Renal cortical epithelial cell (primary cell): Measurements from ENCODE around the gene SAMD13. TPM values are rescaled to one million over a fixed set of nuclear protein-coding genes. Genes with fewer than 3 reads are reported as not detected.

Experiments
- DNase-seq: peaks from one replicate; pipeline ENCODE4 v3.0.0-alpha.2; 2011; ENCODE audit warnings: low read depth
- total RNA-seq: library from RNA; depleted of rRNA; stranded (reverse); fragments of >200 nt; gene quantifications from 2 replicates; pipeline ENCODE4 v1.2.3, GENCODE V29; 2014

SAMD13 gene
- total RNA-seq, 1 donor from 2014 or later: 0.80 TPM

DNA sequence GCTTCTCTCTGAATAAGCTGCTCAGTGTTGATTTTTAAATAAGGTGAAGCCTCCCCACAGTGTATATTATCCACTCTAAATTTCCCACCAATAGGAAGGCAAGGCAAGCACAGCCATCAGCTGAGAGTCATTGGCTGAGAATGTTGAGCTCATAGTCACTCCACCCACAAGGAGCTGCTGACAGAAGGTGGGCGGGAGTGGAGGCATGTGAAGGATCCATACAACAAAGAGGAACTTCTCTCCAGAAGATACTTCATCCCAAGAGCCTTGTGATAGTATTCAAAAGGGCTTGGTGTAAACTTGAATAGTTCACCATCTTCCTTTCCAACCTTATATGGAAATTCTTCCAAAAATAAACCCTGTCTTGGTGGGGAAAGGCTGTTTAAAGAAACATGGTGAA, 42.8 kb downstream of the SAMD13 start:
- no peak for DNase-seq

DNA sequence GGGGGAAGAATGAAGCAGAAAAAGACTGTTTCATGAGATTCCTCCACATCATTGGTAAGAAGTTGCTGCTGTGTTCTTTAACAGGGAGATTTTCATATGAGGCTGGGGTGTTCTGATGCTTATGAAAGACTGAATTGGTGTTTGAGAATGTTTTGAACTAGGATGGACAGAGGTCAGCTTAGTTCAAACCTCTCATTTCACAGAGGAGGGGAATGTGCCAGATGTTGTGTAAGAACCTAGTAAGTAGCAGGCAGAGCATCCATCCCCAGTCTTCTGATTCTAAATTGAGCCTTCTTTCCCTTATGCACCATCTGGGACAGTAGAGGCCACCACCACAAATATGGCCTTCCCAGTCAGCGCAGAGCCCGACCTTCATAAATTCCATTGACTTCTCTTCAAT, 43.7 kb downstream of the SAMD13 start:
- no peak for DNase-seq

DNA sequence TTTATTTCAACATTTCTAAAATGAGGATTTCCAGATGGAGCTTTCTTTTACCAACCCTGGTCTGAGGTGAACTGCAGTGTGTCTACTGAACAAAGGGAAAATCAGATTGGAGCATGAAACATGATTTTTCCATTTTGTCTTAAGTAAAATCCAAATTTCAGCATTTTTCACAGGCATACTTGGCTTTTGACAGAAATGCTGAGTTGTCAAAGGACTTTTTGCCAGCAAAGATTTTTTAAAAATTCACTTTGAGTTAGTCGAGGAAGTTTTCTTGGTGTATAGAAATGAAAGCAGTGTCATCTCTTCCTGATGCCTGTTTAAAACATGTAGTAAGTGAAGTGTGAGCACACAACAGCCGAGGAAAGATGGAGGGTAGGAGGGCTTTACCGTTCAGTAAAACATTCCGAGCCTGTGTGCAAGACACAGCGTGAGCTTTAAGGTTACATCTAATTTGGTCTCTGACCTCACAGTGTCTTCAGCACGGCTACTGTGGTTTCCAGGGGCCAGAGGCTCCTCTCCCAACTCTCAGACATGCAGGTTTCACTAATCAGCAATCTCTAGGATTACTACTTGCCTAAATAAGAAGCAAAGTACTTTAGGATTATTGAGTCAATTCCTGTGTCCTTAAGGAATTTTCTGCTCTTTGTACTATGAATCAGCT, 45.9 kb downstream of the SAMD13 start:
- DNase-seq: no peak

DNA sequence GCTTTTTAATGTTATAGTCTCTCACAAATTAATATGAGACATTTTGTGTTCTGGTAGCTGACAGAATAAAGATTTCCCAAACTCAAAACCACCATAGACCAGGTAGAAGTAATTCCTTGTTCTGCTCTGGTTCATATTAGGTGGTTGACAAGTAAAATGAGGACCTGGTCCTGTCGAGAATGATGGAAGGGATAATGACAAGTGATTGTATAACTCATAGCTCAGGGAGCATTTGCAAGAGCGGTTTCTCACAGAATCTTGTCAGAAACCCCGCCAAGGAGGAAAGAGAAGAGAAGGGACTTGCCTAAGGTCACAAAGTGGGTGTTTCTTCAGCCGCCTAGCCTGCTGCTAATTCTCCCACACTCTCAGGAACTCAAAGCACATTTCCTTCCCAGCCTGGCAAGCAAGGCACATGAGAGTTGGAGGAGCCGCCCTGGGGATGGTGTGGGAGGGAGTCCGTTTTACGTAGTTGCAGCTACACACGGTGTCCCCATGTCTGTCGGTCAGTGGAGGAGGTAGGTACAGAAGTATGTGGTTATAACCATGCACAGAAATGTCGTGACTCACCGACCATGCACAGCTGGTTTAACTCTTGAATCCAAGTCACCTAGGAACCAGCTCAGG, 46.5 kb downstream of the SAMD13 start:
- no peak for DNase-seq

DNA sequence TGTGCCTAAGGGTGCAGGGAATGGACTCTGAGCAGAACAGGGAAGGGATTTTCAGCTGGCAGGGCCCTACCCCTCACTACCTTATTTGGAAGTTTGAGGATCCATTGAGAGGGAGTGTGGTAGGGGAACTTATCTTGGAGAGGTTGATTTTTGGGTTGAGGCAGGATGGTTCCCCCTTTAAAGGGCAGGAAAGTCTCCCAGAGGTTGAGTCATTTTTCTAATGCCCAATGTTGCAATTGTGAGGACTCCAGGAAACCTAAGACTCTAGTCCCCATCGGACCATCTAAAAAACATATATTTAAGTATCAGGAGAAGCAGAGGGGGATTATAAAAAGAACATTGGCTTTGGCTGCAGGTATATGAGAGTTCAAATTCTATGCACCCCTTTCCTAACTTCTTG, 47.3 kb downstream of the SAMD13 start:
- DNase-seq: no peak

DNA sequence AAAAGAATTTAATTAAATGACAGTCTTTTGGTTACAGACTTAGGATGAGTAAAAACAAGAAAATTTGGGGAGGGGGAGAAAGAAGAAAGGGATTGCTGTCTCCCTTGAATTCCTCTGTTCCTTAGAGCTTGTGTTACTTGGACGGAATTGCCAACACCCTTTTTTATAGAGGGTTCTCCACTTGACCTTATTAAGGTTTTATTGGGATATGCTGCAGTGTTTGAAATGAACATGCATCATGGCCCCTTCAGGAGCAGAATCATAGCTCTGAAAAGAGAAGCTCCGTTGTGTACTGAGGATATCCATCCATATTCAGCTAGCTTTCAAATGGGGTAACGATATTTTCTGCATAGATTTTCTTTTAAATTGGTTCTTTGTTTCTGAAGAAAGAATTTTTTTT, 48.6 kb downstream of the SAMD13 start:
- no peak for DNase-seq

DNA sequence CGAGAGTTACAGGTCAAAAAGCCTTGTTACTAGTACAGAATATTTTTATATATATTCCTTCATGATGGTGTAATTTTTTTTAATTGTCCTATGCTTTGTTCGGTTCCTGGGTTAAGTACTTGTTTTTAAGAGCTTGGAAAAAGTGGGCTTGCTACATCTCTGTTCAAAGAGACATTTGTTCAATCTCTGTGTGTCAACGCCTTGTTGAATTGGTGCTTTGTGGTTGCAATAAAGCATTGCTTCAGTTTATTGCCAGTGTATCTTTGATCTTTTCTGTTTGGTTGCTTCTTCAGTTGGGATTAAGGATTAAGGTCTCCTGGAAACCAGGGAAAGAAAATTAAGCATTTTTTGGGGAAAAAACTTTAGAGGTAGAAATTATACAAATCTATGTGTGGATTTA, 49.0 kb downstream of the SAMD13 start:
- DNase-seq: no peak

DNA sequence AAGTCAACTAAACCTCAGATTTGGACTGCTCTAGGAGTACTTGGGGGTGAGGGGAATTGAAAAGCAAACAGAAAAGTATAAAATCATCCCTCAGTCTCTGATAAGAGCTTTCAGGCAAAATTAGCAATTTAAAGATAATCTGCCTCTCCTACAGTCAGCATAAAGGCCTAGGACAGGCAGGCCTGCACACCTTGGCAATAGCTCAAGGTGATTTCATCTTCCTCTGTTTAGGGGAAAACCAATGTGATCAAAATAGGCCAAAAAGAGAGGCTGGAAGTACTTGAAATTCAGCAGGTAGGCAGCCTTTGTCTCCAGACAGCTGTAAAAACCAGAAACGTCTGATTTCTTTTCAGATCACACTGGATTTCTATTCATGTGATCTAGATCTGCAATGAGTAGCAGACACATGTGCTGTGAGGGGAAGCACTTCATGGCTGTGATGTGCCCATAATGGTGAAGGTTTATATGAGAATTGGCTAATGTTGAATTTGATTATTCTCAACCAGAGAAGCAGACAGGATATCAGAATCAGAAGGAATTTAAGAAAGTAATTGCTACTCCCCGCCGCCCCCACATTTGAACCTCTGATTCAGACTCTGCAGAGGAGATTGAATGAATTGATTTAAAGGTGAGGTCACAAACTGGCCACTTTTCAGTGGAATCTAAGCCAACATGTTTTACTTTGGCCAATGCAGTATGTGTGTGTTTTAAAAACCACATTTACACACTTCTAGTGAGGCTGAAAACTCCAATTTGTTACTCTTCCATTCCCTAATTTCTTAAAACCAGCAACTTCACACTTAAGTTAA, 51.0 kb downstream of the SAMD13 start:
- DNase-seq: no peak

DNA sequence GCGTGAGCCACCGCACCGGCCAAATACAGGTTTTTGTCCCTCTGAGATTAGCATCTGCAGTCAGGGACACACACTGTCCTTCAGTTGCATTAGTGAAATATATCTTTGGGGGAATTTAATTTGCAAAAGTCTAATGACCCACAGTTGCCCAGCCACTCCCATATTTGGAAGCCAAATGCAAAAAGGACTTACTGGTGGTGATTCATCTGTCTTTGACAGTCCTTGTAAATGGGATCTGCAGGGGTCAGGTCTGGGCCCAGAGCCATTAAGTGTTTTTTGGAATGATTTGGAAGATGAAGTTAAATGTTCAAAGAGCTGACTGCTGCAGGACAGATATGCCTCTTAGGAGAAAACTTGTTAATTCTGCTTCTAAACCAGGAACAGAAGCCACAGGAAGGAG, 52.2 kb downstream of the SAMD13 start:
- DNase-seq: no peak

DNA sequence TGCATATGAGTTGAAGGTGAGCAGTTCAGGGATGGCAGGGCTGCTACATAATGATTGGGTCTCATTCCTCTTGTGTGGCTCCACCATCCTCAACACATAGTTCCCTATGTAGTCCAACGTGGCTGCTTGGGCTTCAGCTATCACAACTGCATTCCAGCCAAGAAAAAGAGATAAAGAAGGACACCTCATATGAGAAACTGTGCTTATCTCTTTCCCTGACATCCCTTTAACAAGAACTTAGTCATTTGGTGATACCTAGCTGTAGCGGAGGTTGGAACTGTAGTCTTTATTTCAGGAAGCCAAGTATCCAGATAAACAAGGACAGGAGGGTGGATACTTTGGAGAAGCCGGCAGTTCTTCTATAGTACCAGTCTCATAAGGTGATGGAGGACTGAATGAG, 54.0 kb downstream of the SAMD13 start:
- DNase-seq: no peak

DNA sequence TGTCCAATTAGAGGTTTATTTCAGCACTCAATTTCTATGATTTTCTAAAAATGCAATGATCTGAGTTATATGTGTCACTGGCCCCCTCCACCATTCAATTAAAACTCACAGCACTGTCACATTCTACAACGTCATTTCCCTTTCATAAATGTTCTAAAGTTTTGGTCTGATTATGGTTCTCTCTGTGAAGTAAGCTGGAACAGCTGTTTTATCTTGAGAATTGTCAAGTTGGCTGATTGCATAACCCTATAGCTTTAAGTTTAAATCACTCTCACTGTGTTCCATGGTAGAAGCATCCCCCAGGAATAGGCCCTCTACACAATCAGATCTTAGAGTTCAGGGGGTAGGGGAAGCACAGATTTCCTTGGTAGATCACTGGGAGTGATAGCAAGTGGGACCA, 55.4 kb downstream of the SAMD13 start:
- no peak for DNase-seq

DNA sequence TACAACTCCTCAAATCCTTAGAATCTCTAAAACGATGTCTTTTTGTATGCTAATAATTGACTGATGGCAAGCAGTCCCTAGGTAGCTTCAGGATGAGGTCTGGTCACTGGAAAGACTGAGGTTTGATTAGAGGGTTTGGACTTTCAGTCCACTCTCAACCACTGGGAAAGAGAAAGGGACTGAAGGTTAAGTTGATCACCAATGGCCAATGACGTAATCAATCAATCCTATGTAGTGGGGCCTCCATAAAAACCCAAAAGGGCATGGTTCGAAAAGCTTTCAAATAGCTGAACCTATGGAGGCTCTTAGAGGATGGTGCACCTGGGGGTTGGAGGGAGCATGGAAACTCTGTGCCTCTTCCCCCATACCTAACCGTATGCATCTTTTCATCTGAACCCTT, 57.2 kb downstream of the SAMD13 start:
- no peak for DNase-seq

DNA sequence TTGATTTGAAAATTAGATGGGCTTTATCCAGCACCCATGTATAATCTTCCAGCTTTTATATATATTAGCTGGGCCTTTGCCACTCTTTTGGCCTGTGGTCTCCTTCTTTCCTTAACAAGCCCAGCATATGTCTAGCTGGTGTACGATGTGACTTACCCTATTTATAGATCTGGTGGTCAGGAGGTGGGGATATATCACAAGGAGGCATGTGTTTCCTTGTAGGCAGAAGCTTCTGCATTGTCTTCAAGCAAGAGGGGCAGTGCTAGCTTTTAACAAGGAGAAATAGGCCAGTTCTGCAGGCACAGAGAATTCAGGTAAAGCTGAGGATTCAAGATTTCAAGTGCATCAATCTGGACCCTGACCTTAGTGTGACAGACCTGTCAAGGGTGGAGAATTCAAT, 58.8 kb downstream of the SAMD13 start:
- no peak for DNase-seq

DNA sequence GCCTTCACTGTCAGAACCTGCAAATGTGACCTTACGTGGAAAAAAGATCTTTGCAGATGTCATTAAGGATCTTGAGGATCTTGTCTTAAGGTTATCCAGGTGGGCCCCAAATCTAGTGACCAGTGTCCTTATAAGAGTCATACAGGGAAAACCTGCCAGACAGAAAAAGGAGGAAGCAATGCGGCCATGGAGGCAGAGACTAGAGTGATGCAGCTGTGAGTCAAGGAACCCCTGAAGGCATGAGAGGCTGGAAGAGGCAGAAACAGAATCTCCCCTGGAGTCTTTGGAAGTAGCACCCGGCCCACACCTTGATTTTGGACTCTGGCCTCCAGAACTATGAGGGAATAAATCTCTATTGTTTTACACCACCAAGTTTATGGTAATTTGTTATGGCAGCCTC, 60.3 kb downstream of the SAMD13 start:
- DNase-seq: no peak

DNA sequence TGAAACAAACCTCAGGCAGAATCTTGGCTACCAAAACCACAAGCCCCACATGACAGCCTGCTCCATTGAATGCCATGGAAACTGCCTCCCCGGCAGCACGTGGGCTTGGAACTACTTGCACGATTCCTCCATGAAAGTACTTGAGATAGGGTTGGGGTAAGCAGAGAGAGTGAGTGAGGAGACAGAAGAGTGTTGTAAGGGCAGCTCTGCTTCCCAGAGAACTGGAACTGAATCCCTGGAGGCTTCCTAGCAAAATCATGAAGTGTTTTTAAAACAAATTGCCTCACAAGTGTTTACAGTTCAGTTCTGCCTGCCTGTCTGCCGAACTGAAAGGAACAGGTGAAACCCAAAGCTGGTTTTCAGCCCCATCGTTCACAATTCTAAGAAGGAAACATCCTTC, 61.5 kb downstream of the SAMD13 start:
- no peak for DNase-seq

DNA sequence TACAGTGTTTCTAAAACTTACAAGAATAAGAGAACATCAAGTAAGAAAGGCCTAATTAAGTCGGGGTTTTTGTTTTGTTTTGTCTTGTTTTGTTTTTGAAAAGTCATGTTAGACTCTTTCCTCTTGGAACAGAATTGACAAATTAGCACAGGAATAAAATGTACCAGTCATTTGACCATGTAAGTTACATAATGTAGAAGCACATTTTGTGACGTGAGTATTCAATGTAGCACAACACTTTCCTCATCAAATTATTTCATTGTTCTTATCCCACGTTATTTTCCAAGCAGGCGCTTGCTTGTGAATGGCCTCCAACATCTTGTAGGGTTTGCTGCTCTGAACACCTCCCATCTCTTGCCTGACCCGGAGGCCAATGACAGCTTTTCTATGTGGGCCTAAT, 62.1 kb downstream of the SAMD13 start:
- DNase-seq: no peak

DNA sequence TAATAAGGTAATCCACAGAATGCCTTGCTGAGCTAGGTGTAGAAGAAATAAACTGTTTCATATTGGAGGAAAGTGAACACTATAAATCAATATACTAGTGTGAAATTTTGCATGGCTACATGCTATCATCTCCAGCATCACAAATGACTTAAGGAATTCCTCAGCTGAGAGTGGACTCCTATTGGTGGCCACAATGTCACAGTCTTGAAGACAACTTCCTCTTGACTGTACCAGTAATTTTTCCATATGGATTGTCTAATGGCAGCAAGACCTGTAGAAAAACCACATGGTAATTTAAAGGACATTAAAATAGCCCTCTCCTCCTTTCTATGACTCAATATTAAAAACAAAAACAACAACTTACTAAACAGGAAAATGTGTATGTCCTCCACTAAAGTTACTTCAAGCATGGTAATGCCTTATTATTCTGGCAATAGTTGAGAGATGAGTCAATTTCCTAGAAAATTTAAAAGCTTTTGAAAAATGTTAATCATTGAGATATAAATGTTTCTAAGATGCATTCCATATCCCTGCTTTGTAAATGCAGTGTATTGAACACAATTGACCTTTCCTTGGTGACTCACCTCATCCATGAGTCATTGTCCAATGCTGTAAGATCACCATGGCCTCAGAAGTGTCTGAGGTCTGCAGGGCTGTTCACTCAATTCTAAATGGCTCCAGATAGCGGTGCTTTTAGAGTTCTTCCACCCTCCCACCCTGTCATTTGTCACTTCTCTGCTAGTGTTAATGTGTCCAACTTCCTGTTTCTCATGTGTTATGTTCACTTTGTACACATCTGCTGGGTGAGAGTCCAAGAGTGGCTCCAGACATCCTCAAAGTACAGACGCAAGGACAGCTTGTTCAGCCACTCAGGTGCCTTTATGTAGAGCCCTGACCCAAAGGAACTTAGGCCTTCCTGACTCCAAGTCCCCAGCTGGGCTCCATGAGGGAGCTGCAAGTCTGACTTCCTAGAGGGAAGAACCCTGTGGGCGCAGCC, 64.0 kb downstream of the SAMD13 start:
- peak; percentile 99 for DNase-seq

DNA sequence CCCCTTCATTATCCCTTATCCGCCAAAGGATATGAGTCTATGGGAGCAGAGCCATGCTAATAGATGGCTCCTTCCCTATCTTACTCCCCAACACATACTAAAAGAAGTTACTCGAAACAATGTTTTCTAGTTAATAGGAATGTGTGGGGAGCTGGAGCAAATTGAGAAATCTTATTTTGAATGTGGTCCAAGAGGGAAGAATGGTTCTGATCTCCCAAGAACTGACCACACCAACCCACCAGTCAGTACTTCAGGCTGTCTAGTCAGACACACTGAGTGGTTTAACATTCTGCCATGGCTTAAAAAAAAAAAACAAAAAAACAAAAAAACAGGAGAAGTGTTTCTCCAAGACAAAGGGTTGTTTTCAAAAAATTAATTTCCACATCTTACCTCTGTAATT, 65.3 kb downstream of the SAMD13 start:
- DNase-seq: peak; percentile 85

DNA sequence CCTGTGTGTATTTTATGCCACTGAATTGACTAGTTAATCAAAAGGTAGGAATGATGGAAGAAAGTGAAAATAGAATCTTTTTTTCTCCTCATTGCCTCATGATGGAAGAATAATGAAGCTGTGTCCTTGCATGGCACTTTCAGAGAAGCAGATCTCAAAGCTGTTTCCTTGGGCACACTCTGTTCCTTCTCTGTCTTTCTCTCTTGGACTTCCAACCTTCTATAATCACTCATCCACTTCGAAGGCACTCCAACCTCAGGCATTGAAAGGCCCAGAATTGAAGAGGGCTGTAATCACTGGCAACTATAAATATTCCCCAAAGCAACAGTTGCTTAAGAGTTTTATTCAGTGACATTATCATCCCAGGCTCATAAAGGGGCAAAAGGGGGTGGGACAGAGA, 65.7 kb downstream of the SAMD13 start:
- DNase-seq: peak; percentile 55

DNA sequence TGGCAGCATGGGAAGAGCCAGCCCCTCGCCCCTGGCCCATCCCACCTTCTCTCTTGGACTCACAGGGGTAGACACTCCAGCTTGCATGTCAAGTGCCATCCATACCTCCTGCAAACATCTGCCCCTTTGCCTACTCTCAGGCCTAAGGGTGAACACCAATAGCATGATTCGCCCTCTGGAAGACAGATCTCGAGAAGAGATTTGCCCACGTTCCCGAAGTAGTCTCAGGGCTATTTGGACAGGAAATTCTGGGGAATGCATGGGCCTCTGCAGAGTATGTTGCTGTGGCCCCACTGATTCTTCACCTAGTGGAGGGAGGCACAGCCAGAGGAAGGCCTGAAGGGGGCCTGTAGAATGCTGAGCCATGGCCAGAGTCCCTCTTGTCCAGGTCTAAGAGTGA, 66.9 kb downstream of the SAMD13 start:
- no peak for DNase-seq

DNA sequence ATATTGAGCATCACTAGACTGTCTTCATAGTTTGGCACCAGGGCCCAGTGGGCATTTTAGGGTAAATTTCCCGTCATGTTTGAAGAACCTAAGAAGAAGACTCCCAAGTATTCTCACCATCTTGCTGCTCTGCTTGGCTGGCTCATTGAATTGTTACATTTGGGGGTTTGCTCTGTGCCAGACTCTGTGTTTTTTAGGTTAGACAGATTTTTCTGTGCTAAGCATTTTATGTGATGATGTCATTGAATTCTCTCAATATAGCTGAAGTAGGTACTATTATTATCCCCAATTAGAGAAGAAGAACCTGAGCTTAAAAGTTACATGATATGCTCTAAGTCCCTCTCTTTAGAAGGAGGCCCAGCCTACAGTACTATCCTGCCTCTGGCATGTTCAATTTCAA, 68.8 kb downstream of the SAMD13 start:
- DNase-seq: no peak

DNA sequence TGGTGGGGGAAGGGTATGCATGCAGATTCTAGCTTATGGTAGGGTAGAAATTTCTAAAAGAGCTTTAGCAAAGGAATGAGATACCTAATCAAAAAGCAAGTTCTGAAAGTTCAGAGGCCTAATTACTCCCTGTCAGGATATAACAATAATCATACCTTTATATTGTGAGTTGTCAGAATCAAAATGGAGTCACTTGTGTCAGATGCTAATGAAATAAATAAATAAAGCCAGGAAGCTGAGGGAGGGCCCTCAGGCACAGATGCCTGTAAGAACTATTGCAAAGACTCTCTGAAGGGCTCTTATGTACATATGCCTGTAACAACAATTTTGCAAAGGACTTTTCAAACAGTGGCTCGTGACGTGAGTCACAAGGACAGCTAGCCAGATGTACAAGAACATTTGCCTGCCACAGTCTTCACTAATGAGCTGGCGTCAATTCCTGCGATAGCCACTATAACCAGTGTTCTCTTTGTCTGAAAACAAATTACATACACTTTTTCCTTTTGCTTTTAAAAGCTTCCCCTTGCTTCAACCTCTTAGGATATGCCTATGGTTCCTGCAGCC, 69.4 kb downstream of the SAMD13 start:
- peak; percentile 47 for DNase-seq
